Thyroid gland (tissue), 4 donors: Measurements from ENCODE around the gene EGF. TPM values are rescaled to one million over a fixed set of nuclear protein-coding genes. Genes with fewer than 3 reads are reported as not detected.

Experiments used
- DNase-seq, 2 donors: peaks; one replicate each; pipeline ENCODE4 v3.0.0-alpha.2; 2019
- H3K27ac ChIP-seq, 3 donors: fragments of 200-600 bp; sonication (generic); 1 replicate in 2 of 3; 2 replicates in 1 of 3; pipeline ENCODE4 v1.5.1; 2016 to 2019; ENCODE audit warnings: mild to moderate bottlenecking in 1 of 3, moderate library complexity in 1 of 3
- H3K27me3 ChIP-seq: fragments of 200-600 bp; sonication (generic); one replicate; pipeline ENCODE4 v1.5.1; 2019
- H3K36me3 ChIP-seq, 2 donors: fragments of 200-600 bp; sonication (generic); one replicate each; pipeline ENCODE4 v1.5.1; 2016 to 2019
- H3K4me1 ChIP-seq, 2 donors: fragments of 200-600 bp; sonication (generic); one replicate each; pipeline ENCODE4 v1.5.1; 2017 to 2019
- H3K4me3 ChIP-seq, 3 donors: fragments of 200-600 bp; sonication (generic); replicated peaks in 1 of 3; 1 replicate in 2 of 3; 2 replicates in 1 of 3; pipeline ENCODE4 v1.5.1; 2016; ENCODE audit warnings: mild to moderate bottlenecking in 1 of 3
- H3K9me3 ChIP-seq: fragments of 200-600 bp; sonication (generic); one replicate; pipeline ENCODE4 v1.5.1; 2017
- CTCF ChIP-seq, 6 experiments: fragments of 200-600 bp in 3 of 6; fragments of 450-650 bp in 3 of 6; sonication (generic) in 3 of 6; IDR thresholded peaks; one replicate each; pipeline ENCODE4 v1.5.1; 2016 to 2019; ENCODE audit warnings: antibody characterized with exemption in 6 of 6, mild to moderate bottlenecking in 2 of 6, inconsistent platforms in 1 of 6, moderate library complexity in 1 of 6
- POLR2A ChIP-seq, 2 donors: fragments of 450-650 bp; IDR thresholded peaks; one replicate each; pipeline ENCODE4 v1.6.1; 2017; ENCODE audit warnings: antibody characterized with exemption in 2 of 2, mild to moderate bottlenecking in 2 of 2, moderate library complexity in 1 of 2
- WGBS, 2 donors: methylation state at CpG; one replicate each; pipeline ENCODE4 v1.1.5; 2017; 5-methylcytosine and 5-hydroxymethylcytosine counted together
- intact Hi-C: fragments of 100-400 bp; cut with DNase I; formaldehyde crosslinking; loops from one replicate; pipeline ENCODE4 v1.15.1; 2023
- total RNA-seq, 4 donors: library from RNA; depleted of rRNA; stranded (reverse); fragments of >200 nt; gene quantifications; one replicate each; pipeline ENCODE4 v1.2.3, GENCODE V29; 2016

Gene EGF
- total RNA-seq, 4 donors from 2014 or later = 3.1 to 9.4 (median 7.9) TPM

GRCh38 chr4:109915385-109916026 lies 2.8 kb downstream of the EGF start:
- H3K4me1 ChIP-seq = peaks cover 0 to 4% of the 10 kb centered on the region in 2 donors
- no peaks in the 10 kb centered on the region for H3K9me3 ChIP-seq
- intact Hi-C loops = no loop called here
- 79 to 93% methylated on average over 8 of the region's 8 CpGs for WGBS, 2 donors
- TF ChIP-seq POLR2A (IDR thresholded peaks at IDR 0.05) = no peak
- TF ChIP-seq CTCF (IDR thresholded peaks at IDR 0.05) = no peak
- H3K36me3 ChIP-seq = no peaks in the 10 kb centered on the region
- H3K27ac ChIP-seq = no peak overlapping the region
- no peak overlapping the region for H3K4me3 ChIP-seq
- DNase-seq = no peak
- no peaks in the 10 kb centered on the region for H3K27me3 ChIP-seq

GRCh38 chr4:109916027-109916409 lies 3.3 kb downstream of the EGF start:
- H3K27ac ChIP-seq = no peak overlapping the region
- peaks cover 0 to 4% of the 10 kb centered on the region in 2 donors for H3K4me1 ChIP-seq
- no peaks in the 10 kb centered on the region for H3K9me3 ChIP-seq
- DNase-seq = no peak
- no peaks in the 10 kb centered on the region for H3K36me3 ChIP-seq
- H3K4me3 ChIP-seq = no peak overlapping the region
- no peak for TF ChIP-seq POLR2A (IDR thresholded peaks at IDR 0.05)
- no peak for TF ChIP-seq CTCF (IDR thresholded peaks at IDR 0.05)
- WGBS, 2 donors = 63 to 70% methylated on average over 4 of the region's 4 CpGs
- intact Hi-C loops = no loop called here
- H3K27me3 ChIP-seq = no peaks in the 10 kb centered on the region

GRCh38 chr4:109921384-109921808 lies 8.7 kb downstream of the EGF start:
- Histone ChIP-seq H3K4me3 (no peak overlapping the region), H3K27me3 (no peaks in the 10 kb centered on the region), H3K36me3 (no peaks in the 10 kb centered on the region), H3K27ac (no peak overlapping the region), H3K4me1 (no peaks in the 10 kb centered on the region), H3K9me3 (no peaks in the 10 kb centered on the region)
- 60 to 67% methylated on average over 1 of the region's 1 CpG for WGBS, 2 donors
- intact Hi-C loops = no loop called here
- no peak for DNase-seq
- TF ChIP-seq POLR2A (IDR thresholded peaks at IDR 0.05) = no peak
- no peak for TF ChIP-seq CTCF (IDR thresholded peaks at IDR 0.05)

- intact Hi-C loops = no loop called here
- H3K4me3 ChIP-seq = no peak overlapping the region
- no peaks in the 10 kb centered on the region for H3K9me3 ChIP-seq
- H3K27ac ChIP-seq = no peak overlapping the region
- no peaks in the 10 kb centered on the region for H3K36me3 ChIP-seq
- TF ChIP-seq CTCF (IDR thresholded peaks at IDR 0.05) (no peak), POLR2A (IDR thresholded peaks at IDR 0.05) (no peak)
- H3K27me3 ChIP-seq = no peaks in the 10 kb centered on the region
- no peaks in the 10 kb centered on the region for H3K4me1 ChIP-seq
- WGBS, 2 donors = 92 to 93% methylated on average over 2 of the region's 2 CpGs
- DNase-seq = no peak
Measured at GRCh38 chr4:109925396-109925795, 12.7 kb downstream of the EGF start.

- Histone ChIP-seq H3K4me3 (no peak overlapping the region), H3K27me3 (no peaks in the 10 kb centered on the region), H3K27ac (no peak overlapping the region), H3K4me1 (no peaks in the 10 kb centered on the region), H3K36me3 (no peaks in the 10 kb centered on the region), H3K9me3 (no peaks in the 10 kb centered on the region)
- no peak for TF ChIP-seq POLR2A (IDR thresholded peaks at IDR 0.05)
- TF ChIP-seq CTCF (IDR thresholded peaks at IDR 0.05) = no peak
- 65 to 67% methylated on average over 4 of the region's 4 CpGs for WGBS, 2 donors
- no peak for DNase-seq
- intact Hi-C loops = no loop called here
Measured at GRCh38 chr4:109928327-109929045, 15.8 kb downstream of the EGF start.
